Epithelial cell of prostate (primary cell): ENCODE results near the gene ENGASE.

Experiments used
- DNase-seq: peaks from one replicate; pipeline ENCODE4 v3.0.0-alpha.2; 2011; ENCODE audit warnings: low read depth, low spot score
- H3K27ac ChIP-seq: fragments of 450-650 bp; 2 replicates; pipeline ENCODE4 v1.5.1; 2017; ENCODE audit warnings: mild to moderate bottlenecking

ENGASE gene

DNA sequence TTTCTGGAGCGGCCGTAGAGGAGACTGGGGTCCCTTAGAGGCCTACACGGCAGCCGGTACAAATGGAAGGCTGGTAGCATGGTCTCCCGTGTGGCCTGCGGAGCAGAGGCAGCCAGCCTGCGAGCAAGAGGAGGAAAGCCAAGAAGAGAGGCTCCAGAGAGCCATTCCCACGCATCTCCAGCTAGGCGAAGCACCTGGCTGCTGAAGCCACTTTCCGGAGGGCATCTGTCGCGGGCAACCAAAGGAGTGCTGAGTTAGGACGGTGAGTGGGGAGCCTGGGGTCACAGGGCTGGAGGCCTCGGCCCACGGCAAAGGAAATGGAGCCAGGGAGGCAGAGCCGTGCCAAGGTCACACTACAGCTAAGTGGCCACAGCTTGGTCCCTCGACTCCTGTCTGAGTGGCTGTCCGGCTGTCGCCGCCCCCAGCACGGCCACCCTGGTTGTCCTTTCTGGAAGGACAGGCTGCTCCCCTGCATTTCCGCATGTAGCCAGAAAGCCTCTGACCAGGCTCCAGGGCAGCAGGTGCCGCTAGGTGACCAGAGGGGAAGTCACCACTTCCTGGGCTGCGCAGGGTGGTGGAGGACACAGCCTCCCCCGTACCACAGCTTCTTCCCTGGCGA, 33.7 kb downstream of the ENGASE start:
- H3K27ac ChIP-seq: no peak overlapping the region
- no peak for DNase-seq

DNA sequence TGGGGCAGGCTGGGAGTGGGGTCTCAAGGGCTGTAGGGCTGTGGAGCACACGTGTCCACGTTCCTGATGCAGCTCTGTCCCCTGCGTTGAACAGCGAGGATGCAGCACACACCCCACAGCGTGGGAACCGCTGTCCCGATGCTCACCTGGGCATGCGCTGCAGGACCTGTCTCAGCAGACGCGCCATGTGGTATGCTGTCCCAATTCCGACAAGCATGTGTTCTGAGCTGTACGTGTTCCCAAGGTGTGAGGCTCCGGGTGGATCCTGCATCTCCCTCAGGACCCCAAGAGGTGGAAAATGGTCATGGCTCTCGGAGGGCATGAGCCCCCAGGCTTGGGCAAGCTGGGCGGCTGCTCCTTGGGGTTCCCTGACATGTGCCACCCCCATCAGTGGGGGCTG, 34.2 kb downstream of the ENGASE start:
- no peak for DNase-seq
- H3K27ac ChIP-seq: no peak overlapping the region

DNA sequence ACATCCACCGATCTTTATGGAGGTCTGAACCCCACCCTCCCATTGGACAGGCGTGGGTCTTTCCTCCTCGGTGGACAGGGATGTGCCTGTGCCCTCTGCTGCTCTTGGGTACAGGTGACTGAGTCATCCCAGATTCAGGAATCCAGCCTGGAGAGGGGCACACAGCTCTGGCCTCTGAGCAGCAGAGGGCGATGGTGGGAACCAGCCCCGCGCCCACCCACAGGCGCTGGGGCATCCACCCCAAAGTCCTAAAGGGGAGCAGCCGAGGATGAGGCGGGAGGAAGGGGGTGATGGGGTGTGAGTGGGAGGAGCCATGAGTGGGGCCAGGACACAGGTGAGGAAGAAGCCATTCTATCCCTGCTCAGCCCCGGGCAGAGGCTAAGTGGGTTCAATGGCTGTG, 35.0 kb downstream of the ENGASE start:
- H3K27ac ChIP-seq: no peak overlapping the region
- no peak for DNase-seq

DNA sequence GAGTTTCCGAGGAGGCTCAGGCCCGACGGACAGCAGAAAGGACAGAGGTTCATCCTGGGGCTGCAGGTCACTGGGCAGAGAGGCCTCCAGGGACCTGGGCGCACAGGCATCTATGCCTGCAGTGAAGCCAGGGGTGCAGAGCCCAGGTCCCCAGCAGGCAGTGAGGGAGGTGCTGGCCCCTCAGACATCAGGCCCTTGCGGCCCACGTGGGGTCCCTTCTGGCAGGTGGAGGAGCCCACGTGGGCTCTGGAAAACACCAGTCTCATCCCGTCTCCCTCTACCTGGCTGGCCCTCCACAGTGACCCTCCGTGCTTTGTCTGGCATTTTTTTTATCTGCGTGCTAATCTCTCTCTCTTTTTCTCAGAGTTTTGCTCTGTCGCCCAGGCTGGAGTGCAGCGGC, 36.5 kb downstream of the ENGASE start:
- no peak overlapping the region for H3K27ac ChIP-seq
- no peak for DNase-seq

DNA sequence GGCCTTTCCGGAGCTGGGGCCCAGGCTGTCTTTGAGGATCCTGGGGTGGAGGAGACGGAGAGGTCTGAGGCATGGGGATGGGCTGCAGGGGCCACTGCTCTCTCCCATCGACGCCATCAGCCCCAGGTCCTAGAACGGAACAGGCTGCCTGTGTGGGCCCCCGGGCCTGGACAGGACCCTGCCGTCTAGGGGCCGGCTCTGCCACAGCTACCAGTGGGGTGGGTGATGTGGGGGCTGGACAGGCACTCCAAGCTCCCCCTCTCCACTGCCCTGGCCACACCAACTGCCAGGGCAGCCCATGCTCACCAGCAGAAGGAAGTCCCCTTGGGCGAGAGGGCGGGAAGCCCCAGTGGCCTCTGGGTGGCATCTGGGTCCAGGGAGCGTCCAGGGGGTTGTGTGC, 37.8 kb downstream of the ENGASE start:
- DNase-seq: no peak
- no peak overlapping the region for H3K27ac ChIP-seq

DNA sequence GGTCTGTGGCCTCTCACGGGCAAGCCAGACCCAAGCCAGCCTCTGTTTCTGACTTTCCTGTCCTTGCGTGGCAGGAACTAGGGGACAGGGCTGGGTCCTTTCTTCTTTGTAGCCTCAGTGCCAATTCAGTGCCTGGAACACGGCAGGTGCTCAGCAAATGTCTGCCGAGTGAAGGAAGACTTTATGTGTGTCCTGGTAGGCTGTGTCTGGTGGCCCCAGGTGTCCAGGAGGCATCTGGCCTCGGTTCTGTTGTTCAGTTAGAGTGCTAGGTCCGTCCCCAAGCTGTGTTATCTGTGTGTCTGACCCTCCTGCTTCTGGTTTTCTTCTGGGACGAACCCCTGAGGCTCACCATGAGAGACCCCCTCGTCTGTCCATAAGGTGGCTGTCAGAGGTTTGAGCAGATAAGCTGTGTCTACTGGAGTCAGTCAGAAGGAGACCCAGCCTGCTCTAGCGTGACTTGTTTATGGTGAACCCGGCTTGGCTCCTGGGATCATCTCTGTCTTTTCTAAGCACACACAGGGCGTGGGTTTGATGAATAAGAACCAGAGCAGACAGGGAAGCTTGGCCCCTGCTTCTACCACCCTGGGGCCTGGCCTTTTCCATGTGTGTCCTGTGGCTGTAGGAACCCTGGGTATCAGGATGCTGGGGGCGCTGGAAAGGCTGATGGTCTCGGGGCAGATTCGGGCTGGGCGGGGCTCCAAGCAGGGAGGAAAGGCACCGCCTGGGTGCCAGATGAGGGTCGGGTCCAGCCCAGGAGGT, 39.3 kb downstream of the ENGASE start:
- no peak for DNase-seq
- no peak overlapping the region for H3K27ac ChIP-seq

DNA sequence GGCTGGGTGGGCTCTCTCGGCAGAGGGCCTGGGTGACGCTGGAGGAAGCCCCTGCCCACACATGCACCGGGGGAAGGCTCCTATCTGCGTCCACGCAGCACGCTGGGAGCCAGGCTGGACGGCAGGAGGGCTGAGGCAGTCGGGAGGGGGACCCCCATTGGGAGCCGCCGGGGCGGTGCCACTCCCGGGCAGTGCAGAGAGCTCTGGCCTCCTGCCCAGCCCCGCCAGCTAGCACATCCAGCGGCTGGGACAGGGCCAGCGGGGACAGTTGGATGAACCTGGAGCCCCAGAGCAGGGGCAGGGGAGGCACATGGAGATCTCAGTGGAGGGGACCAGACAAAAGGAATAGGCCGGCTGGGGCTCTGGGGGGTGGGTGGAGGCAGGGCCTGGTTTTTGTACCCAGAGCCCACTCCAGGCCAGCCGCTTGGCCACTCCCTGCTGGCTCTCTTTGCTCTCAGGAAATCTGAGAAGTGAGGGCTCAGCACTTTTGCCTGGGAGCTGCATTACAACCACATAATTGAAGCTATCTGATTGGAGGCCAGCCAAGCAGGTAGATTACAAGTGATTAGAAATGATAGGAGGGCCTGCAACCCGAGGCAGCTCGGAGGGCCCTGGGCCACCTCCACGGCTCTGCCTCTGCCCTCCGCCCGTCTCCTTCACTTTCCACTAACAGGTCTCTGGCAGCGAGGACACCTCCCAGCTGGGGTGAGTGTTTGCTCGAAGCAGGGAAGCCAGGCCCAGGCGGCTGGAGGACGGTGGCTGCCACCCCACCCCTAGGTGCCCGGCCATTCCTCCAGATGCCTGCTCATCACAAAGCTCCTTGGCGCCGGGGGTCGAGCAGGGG, 40.1 kb downstream of the ENGASE start:
- no peak for DNase-seq
- H3K27ac ChIP-seq: no peak overlapping the region

DNA sequence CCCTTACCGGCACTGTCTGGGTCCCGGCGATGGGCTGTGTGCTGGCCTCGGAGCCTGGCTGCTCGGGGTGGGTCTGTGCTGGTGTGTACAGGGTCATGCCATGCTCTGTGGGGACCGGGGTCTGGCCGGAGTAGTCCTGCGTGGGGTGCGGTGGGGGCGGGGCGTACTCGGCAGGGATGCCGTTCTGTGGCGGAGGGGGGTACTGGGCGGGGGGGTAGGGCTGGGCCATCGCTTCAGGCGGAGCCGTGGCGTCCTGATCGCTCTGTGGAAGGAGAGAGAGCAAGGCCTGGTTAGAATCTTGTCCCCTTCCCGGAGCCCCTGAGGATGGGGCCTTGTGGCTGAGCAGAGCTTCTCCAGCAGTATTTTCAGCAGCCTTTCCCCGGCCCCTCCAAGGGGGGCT, 40.9 kb downstream of the ENGASE start:
- DNase-seq: no peak
- H3K27ac ChIP-seq: no peak overlapping the region

DNA sequence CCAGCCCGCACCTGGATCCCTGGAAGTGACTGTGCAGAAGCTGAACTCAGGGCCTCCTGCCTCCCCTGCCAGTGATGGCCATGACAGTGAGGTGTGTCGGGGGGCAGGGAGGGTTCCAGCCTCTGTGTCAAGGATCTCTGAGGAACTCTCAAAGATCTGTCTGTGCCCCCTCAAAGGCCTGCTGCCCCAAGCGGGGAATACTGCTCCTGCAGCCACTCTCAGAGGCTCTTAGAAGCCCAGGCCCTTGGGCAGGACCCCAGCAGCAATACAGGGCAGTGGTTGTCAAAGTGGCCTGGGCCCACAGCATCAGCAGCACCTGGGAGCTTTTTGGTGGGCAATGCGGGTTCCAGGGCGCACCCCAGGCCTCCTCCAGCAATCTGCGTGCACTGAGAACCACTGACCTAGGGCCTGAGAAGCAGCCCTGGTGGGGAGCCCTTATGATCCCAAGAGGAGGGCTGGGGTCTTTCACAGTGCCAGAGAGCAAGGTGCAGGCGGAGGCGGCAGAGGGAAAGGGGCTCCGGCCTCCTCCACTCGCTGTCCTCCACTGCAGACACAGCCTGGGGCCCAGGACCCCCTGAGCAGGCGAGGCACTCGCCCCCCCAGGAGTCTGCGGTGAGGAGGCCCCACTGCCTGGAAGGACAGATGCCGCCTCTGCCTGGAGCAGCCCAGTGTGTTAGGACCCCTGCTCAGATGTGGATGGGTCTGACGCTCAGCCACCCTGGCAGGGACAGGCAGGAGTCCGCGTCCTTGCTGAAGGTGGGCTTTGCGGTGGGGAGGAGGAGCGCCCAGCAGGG, 42.1 kb downstream of the ENGASE start:
- no peak overlapping the region for H3K27ac ChIP-seq
- no peak for DNase-seq

DNA sequence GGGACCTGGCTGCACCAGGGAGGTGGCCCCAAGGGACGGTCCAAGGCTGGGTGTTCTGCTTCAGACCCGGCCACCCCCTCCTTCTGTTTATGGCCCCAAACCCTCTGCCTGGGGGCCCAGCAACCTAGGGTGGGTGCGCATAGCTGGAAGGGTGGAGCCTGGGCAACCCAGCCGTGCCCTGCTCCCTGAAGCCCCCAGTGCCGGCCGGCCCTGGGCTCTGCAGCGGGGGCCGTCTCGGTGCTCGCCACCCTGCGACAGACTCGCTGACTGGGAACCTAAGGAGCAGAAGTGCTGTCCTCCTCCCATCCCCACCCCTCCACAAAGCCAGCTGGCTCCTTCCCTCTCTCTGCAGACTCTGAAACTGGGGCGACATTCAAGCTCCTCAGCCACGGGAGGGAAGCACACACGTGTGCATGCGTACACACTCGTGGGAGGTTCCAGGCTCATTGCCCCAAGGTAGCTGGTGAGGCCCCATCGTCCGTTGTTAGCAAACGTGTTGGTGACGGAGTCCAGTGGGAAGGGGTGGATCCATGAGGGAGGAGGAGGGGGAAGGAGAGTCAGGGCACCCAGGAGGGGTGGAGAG, 43.4 kb downstream of the ENGASE start:
- H3K27ac ChIP-seq: no peak overlapping the region
- DNase-seq: no peak

DNA sequence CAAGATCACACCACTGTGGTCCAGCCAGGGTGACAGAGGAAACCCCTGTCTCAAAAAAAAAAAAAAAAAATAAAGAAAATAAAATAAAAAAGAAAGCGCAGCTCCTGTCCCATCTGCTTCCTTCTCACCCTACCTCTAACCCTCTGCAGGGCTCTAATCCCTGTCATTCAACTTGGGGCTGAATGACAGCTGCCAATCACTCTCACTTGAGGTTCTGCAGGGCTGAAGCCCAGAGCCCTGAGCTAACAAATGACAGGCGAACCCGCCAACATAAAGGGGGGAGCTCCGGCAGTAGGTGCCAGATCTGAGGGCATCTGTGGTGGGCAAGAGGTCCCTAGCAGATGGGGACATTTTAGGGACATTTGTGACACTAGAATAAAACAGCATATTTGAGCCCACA, 44.3 kb downstream of the ENGASE start:
- no peak overlapping the region for H3K27ac ChIP-seq
- DNase-seq: no peak

DNA sequence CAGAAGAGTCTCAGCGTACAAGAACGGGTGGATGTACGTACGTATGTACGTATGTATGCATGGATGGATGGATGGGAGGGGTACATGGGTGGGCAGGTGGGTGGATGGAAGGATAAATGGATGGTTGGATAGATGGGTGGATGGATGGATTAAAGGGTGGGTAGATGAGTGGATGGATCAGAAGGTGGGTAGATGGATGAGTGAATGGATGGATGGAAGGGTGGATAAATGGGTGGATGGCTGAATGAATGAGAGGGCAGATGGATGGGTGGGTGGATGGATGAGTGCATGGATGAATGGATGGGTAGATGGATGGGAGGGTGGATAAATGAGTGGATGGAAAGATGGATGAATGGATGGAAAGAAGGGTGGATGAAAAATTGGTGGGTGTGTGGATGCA, 45.6 kb downstream of the ENGASE start:
- H3K27ac ChIP-seq: no peak overlapping the region
- no peak for DNase-seq

DNA sequence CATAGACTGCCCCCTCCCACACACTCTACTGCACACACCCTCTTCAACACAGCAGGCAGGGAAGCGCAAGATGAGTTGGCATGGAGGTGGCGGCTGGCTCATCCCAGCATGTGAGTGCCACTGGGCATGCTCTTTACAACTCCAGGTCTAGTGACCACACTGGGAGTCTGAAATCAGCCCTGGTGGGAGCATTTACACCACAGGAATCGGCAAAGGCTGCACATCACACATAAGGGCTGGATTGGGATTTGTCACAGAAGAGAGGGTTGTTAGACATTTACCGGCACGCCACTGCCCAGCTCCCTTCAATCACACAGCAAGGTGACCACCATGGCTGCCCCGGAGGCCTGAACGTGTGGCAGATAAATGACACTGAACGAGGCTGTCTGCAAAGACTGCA, 49.4 kb downstream of the ENGASE start:
- no peak for DNase-seq
- H3K27ac ChIP-seq: no peak overlapping the region

DNA sequence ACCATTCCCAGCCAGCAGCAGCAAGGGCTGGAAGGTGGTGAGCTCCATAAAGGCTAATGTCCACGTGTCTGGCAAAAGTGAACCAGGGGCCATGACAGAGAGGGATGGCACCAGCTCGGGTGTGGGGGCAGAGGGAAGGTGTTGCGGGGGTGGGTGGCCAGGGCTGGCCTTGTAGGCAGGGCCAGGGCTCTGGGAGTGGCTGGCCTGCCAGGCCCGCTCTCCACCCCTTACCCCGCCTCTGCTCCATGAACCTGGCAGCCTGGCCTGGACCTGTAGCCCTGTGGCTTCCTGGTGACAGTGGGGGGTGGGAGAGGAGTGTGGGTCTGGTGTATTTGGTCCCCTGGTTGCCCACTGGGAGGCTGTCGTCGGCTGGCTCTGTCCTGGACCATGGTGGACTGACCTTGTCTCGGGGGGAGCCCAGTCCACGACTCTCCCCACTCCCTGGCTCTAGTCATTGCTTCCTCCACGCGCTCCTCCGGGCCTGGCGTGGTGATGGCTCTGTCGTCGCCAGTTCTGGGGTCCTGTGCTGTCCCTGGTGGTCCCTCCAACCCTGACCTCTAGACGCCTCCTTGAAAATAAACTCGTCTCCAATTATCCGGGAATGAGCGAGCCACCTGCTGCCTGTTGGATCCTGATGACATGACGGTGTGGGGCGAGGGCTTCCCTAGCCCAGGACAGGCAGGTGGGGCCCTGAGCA, 50.0 kb downstream of the ENGASE start:
- no peak for DNase-seq
- no peak overlapping the region for H3K27ac ChIP-seq

DNA sequence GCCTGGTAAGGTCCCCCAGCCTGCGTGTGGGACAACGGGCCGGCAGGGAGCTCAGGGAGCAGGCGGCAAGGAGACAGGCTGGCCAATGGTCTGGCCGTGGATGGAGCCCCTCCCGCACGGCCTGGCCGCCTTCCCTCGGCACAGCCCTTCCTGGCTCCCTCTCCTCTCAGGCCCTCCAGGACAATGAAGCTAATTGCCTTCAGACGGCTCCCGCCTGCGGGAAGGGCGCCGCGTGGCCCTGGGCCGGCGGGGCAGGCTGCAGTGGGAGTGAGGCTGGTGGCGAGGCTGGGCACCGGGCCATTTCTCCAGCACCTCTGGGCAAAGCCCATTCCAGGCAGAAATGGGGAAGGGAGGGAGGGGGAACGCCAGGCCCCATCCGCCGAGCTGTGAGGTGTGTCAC, 50.9 kb downstream of the ENGASE start:
- no peak for DNase-seq
- H3K27ac ChIP-seq: no peak overlapping the region

DNA sequence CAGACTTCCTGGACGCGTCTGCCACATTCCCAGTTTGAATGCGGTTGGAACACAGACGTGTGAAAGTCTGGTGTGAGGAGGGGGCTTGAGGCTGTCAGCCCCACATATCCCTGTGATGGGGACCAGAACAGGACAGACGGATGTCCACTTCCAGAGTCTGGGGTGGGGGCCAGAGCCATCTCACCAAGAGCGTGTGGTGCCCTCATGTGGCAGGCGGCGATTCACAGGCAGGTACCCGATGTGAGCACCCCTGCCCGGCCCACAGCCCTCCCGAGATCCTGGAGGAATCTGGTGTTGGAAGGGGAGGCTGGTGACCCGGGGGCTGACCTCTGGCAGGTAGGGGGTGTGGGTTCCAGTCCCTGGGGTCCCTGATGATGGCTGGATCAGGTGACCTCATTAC, 51.5 kb downstream of the ENGASE start:
- no peak overlapping the region for H3K27ac ChIP-seq
- DNase-seq: no peak

DNA sequence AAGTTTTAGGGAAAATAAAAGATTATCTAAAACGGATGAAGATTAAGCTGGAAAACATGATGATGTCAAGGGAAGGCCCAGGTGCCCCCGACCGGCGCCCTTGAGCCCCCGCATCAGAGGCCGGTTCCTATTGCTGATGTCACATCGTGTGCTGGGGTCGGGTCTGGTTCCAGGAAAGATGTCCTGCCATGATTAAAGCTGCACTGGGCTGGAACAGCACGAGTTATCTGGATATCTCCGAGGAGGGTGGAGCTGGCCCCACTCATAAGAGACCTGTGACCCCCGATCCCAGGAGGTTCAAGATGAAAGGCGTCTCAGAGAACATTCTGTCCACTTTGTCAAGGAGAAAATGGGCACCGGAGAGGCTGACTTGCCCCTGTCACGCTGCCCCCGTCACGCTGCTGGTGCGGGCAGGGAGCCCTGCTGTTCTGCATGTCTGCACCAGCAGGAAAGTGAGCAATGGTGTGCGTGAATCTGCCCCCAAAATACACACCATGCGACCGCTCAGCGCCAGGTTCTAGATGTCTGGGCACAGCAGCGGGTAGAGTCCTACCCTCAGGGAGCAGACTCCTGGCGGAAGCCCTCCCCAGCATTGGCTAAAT, 53.0 kb downstream of the ENGASE start:
- DNase-seq: no peak
- no peak overlapping the region for H3K27ac ChIP-seq

DNA sequence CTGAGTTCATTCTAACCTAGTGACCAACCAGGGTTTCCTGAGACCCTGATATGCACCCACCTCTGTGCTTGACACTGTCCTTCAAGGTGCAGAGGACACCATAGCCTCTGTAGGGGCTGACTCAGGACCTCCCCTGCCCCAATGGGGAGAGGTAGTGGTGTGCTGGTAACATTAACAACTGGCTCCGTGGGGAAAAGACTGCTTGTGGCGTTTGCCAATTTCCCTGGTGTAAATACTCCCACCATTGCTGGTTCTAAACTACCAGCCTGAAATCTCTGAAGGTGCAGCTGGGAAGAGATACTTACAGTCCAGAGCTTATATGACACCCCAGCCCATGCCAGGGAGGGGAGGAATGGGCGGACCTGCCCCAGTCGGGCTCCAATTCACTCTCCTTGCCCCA, 54.9 kb downstream of the ENGASE start:
- H3K27ac ChIP-seq: no peak overlapping the region
- DNase-seq: no peak

DNA sequence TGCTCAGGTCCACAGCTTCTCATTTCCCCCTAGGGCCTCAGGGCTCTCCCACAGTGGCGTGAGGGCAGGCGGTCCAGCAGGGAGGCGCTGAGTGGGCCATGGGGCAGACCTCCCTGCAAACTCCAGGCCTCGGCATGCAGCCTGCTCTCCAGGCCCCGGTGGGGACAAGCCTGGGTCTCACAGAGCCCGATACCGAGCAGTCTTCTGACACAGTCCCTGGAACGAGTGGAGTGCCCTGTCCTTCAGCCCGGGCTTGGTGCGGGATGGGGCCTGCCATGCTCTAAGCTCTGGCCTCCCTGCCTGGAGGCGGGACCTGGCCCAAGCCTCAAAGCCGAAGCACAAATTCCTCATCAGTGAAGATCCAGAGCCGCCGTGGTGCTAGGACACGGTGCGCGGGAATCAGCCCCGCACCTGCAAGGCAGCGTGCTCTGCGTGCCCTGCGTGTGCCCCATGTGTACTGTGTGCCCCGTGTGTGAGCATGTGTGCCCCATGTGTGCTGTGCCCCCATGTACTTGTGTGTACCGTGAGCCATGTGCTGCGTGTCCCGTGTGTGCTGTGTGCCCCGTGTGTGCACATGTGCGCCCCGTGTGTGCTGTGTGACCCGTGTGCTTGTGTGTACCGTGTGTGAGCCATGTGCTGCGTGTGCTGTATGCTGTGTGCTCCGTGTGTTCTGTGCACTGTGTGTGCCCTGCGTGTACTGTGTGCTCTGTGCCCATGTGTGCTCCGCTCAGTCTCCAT, 56.1 kb downstream of the ENGASE start:
- H3K27ac ChIP-seq: no peak overlapping the region
- DNase-seq: no peak
